Activated T-helper 1 cell treated with Interleukin-2 at 50 U/mL for 16 hours (primary cell): ENCODE results near the gene TBCA.

Experiments used
- DNase-seq: peaks from one replicate; pipeline ENCODE4 v3.0.0-alpha.2; 2020; ENCODE audit warnings: low read depth

The TBCA gene

DNA sequence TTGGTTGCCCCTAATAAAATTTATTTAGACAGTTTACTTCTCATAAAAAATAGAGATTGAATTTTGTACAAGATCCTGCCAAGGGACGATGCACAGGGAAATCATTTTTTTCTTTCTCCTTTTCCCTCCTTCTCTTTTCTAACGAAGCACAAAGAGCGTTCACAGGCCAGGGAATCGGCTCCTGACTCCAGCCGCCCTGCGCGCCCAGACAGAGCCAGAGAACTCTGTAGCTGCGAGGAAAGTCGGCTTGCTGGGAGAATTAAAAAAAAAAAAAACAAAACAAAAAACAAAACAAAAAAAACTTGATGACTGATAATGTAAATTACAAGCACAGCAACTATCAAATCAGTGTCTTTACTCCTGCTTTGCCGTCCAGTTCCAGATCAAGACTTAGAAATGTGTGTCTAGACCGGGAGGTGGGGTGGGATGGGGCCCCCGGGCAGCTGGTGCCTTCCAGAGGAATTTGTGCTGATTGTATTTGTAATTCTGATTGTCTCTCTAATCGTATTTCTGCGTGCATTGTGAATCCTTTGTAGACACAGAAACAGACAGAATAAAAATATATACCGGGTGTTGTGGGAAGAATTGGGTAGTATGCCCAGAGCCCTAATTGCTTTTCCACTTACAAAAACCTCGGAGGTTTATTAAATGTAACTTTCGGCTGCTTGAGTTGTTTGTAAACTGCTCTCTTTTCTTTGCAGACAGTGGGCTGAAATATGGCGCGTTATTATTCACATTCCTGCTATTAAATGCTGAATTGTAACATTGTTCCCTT is 134.0 kb downstream of the TBCA start:
- no peak for DNase-seq

DNA sequence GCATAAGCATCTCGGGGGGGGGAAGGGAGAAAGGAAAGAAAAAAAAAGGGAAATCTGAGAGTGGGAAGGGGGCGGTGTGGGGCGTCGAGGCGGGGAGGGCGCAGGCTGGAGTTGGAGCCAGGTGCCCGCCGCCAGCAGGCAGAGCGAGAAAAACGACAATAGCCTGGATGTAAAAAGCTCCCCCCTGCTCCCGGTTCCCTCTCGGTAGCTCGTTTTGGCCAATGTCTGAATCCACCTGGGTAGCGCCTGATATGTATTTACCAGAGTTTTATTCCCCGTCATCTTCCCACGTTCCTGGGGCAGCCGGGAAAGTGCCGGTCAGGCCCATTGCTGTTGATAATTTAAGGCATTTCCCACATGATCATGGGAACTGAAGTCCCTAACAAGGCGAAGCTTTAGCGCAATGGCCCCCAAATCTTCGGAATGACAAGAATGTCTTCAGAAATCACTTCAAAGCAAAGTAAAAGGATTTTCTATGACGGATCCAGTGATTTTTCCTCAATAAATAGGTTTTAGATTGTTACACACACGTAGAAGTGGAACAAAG is 134.7 kb downstream of the TBCA start:
- no peak for DNase-seq
